Fibroblast of skin of left biceps (primary cell): Measurements from ENCODE around the gene SF3B6.
"Not testable (repeated sequence)": the region's sequence is repeated elsewhere in the genome, so short reads cannot be mapped to it uniquely, and the experiment has no call there.

Experiments
- DNase-seq, 2 experiments: peaks; one replicate each; pipeline ENCODE4 v3.0.0-alpha.2; 2013; ENCODE audit warnings: low read depth in 2 of 2

SF3B6 gene

DNA sequence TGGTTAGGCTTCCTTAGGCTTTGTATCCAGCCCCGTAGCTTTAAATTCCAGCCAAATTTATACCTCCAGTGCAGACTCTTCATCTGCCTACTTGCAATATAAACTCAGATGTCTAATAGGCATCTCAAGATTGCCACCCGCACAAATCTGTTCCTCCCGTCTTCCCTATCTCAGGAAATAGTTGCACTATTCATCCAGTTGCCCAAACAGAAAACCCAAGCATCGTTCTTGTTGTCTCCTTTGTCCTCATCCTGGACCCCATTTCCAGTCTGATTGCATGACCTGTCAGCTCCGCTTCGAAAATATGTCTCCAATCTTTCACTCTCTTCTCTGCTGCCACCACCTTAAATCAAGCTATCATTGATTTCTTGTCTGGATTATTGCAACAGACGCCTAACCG lies 24.3 kb downstream of the SF3B6 start:
- DNase-seq, result no peak

DNA sequence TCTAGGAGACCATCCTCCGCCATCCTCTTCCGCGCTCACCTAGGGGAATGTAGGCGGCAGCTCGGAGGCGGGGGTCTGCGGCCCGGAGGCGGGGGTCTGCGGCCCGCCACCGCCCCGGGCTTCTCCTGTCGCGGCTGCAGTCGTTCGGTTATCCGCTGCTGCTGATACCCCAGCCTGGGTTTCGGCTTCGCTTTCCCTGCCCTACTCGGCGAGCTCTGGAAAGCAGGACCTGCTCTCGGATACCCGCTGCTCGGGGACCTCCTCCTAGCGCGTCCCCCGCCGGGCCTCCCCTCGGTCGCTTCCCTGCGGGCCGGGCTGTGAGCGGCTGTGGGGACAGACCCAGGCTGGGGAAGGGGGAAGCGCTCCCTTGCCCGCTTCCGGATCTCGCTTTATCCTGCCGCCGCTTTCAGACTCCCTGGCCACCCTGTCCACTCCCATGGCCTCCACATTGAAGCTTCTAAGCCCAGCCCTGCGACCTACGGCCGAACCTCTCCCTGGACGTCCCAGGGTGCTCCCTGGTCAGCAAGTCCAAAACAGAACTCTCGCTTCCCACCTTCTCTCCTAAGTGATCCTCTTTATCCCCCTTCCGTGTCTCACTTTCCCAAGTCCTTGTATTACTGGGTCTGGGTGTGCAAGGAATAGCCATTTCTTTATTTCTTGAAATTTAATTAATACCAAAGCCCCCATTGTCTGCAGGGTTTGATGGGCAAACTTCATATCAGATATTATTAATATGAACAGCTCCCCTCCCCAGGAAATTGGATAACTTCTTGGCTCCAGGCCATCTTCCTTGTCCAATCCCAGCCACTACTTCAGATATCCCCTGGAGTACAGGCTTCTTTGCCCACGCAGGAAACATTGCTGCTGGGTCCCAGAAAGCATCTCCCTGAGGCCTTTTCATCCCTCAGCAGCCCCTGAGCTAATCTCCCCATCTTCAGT lies 25.8 kb downstream of the SF3B6 start:
- no peak for DNase-seq

DNA sequence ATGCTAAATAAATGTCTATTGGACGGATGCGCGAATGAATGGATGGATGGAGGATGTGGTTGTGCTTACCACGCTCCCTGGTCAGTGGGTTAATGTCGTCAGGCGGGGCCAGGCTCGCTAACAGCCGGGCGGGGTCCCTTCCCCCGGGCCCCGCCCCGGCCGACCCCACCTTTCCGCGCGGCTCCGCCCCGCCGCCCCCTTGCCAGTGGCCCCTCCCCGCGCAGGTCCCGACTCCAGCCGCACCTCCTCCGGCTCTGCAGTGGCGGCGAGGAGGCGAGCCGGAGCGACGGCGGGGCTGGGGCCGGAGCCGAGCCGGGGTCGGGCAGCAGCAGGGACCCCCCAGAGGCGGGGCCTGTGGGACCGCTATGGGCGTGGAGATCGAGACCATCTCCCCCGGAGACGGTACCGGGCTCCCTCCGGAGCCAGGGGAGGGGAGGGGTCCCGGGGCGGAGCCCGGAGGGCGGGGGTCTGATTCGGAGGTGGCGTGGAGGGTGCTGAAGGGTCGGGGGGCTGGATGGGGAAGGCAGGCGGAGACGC lies 26.6 kb downstream of the SF3B6 start, which contains the start of gene FKBP1B:
Gene FKBP1B (plus strand): TSS at position 257 of the 537 bp plus-strand sequence. CDS start 109 bp downstream, at position 366.
- DNase-seq, result no peak

DNA sequence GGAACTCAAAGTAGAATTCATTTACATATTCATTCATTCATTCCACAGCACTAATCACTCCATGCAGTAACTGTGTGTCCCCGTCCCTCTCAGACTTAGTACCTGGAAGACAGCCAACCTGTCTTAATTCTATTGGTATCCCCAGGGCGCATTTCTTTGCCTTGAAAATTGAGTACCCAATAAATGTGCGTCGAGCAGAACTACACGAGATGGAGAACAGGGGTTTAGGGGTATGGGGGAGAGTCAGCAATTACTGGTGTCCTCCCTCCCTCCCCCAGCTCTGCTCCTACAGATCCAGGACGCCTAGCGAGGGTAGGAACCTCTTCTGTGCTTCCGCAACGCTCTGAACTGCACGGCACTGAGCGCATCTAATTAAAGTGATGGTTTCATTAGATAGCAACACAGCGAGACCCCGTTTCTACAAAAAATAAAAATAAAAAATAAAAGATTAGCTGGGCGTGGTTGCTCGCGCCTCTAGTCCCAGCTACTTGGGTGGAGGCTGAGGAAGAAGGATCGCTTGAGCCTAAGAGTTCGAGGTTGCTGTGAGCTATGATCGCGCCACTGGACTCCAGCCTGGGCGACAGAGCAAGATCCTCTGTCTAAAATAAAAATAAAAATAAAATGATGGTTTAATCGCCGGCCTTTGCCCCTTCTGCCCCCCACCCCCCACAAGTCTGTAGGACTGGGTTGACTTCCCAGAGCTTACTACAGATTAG lies 27.2 kb downstream of the SF3B6 start:
- no peak for DNase-seq

DNA sequence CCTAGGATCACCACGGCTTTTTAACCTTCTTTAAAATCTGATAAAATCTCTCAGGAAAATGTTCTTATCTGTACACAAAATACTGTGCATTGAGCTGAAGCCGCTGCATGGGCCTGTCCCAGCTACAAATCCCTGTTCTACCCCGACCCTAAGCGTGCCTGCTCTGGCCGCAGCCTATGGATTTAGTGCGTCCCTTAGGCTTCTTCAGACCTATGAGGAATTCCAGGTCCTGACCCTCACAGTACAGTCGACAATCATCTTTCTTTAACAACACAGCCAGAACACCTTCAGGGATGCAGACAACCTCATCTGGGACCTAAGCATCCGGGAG lies 28.5 kb downstream of the SF3B6 start:
- DNase-seq, result no peak

DNA sequence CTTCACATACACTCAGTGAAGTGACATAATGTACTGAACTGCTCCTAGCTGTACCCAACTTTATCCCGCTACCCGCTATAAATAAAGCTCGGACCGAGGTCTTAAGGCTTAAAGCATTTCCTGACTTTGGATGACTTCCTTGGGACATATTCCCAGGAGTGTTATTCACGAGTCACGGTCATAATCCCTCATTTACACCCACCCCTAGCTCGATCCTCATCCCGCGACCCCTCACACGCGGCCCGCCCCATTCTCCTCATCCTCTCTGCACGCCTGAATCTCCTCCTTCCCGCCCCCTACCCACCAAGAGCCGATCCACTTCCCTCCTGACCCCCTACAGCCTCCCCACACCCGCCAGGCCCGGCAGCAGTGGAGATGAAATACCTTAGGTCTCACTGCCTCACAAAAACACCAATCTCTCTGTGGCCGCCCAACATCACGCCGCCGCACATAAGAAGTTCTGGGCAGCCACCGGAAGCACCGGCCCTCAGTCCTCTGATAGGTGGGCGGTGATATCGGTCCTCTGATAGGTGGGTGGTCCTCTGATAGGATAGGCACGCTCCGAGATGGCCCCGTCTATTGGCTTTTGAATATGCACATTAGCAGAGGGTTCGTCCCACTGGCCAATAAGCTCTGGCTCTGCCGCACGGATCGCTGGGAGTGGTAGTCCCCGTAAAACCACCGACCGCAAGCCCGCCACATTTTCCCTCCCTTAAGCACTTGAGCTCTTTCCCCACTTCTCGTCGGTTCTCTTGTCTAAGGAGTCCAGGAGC lies 29.0 kb downstream of the SF3B6 start, which contains the start of gene WDCP:
Gene WDCP (minus strand): TSS at position 462 of the 773 bp plus-strand sequence. CDS start 7,897 bp downstream, outside the sequence.
- DNase-seq, result peak; percentile 95

DNA sequence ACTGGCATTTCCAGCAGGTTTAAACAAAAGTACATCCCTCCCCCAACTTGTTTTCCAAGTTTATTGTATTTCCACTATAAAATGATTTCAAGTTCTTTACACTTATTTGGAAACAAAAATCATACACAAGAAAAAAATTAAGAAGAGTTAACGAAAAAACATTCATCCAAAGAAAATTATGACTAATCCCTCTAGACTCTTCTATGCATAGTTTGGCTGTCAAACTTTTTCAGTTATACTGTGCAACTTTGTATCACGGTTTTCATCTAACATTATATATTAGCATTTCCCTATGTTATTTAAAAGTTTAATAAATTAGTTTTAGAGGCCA lies 29.6 kb downstream of the SF3B6 start:
- DNase-seq, result no peak

DNA sequence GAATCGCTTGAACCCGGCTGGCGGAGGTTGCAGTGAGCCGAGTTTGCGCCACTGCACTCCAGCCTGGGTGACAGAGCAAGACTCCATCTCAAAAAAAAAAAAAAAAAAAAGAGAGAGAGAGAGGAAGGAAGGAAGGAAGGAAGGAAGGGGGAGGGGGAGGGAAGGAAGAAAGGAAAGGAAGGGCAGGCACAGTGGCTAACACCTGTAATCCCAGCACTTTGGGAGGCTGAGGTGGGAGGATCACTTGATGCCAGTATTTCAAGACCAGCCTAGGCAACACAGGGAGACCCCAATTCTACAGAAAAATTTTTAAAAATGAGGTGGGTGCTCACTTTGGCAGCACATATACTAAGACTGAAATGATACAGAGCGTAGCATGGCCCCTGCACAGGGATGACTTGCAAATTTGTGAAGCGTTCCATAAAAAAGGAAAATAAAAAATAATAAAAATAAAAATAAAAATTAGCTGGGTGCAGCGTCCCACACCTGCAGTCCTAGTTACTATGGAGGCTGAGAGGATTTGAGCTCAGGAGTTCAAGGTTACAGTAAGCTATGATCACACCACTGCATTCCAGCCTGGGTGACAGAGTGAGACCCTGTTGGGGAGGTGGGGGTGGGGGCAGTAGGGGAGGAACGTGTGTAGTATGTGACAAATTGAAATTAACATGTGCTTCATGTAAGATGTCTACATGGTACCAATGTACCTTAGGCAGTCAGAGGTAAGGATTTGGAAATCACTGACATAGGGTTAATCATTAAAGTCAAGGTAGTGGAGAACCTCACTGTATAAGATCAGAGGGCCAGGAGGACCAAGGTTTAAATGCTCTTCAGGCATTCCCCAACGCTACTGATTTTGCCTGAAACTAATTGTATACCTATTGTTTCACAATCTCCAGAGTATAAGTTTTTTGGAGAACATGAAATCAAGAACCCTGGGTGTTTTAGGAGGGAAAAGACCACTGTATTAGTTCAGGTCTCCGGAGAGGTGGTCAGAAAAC lies 30.3 kb downstream of the SF3B6 start:
- DNase-seq, result no peak

DNA sequence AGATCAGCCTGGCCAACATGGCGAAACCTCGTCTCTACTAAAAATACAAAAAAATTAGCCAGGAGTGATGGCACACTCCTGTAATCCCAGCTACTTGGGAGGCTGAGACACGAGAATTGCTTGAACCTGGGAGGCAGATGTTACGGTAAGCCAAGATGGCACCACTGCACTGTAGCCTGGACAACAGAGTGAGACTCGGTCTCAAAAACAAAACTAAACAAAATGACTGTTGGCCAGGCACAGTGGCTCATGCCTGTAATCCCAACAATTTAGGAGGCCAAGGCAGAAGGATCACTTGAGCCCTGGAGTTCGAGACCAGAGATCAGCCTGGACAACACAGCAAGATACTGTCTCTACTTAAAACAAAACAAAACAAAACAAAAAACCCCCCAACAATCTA lies 33.0 kb downstream of the SF3B6 start:
- DNase-seq, result not testable (repeated sequence)

DNA sequence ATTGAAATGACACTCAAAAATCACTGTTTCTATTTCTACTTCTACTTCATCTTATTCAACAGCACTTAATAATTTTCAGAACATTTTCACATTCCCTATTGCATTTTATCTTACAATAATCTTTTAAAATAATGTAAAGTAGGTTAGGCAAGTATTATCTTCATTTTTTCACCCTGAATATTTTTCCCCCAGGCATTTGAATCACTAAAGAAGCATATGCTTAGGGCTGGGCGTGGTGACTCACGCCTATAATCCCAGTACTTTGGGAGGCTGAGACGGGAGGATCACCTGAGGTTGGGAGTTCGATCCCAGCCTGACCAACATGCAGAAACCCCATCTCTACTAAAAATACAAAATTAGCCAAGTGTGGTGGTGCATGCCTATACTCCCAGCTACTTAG lies 35.6 kb downstream of the SF3B6 start:
- no peak for DNase-seq

DNA sequence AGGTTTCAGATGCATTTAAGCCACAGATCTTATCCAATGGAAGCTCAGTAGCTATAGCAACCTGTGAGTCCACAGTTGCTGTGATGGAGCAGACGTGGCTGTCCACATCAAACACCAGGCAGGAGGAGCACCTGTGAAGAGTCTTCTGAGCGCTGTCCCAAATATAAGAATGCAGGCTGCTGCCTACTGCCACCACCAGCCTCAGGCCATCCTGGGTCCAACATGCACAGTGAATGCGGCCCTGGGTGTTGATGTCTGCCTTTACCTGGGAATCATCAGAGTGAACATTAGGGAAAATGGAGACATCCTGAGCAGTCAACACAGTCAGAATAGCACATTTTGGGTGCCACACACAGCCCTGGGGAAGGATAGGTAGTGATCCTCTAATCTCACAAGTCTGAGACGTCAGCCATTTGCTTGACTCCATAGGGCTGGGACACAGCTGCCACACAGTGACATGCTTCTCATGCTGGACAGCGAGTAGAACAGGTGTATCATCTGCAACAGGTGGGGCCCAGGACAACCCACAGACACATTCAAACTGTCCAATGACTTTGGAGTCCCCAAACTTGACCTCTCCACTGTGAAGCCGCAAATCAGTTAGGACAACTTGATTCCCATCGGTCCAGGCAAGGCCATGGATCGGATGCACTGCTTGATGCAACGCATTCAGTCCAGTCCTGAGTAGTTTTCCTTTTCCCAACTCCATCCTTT lies 37.2 kb downstream of the SF3B6 start:
- no peak for DNase-seq

DNA sequence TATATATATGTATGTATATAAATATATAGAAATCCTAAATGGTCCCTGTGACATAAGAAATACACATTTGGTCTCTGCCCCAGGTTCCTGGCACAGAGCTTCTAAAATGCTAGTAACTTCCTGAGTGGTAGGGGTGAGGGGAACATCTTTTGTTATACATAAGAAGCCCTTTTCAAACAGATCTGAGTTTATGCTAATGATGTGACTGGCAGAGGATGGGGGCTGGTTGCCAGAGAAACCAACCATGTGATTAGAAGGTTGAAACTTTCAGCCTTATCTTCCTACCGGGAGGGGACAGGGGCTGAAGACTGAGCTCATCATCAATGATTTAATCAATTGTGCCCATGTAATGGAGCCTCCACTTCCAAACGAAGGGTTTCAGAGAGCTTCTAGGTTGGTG lies 49.9 kb downstream of the SF3B6 start:
- no peak for DNase-seq

DNA sequence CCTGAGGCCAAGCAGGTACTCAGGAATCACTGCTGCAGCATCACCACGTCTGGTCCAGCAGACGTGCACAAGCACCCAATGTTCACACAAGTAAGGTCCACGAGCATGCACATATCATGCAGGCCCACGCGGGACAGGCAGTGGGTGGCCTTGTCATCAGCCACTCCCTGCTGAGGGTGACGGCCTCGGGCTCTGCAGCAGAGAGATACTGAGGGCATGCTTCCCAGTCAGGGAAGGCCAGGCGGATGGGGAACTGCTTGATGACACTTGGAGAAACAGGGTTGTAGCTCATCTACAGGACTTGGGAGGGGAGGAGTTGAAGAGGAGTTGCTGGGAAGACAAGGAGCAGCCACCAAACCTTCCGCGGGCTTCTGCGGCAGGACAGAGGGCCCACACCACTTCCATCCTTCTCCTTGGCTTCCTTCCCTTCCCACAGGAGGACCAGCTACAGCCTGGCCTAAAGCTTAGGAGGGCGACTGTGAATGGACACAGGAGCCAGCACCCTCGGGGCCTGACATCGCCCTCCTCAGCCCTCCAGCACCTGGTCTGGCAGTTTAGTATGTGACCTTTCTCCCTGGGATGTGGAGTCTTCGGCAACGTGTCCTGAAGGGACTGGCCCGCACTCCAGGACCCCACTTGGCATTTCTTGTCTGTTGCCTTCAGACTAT lies 51.0 kb downstream of the SF3B6 start:
- no peak for DNase-seq

DNA sequence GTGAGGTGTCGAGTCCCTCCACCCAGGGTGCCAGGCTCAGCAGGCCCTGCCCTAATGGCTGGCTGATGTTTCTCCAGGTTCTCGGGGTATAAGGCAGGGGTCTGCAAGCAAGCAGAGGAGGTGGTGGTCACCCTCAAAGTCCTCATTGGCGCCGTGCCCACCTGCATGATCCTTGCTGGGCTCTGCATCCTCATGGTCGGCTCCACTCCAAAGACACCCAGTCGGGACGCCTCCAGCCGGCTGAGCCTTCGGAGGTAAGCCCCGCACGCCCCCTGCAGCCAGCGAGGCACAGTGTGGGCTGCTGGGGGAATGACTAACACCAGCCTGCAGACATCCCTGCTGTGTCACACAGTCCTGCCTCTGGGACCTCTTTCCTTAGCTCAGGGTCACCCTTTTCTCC lies 52.1 kb downstream of the SF3B6 start:
- no peak for DNase-seq

DNA sequence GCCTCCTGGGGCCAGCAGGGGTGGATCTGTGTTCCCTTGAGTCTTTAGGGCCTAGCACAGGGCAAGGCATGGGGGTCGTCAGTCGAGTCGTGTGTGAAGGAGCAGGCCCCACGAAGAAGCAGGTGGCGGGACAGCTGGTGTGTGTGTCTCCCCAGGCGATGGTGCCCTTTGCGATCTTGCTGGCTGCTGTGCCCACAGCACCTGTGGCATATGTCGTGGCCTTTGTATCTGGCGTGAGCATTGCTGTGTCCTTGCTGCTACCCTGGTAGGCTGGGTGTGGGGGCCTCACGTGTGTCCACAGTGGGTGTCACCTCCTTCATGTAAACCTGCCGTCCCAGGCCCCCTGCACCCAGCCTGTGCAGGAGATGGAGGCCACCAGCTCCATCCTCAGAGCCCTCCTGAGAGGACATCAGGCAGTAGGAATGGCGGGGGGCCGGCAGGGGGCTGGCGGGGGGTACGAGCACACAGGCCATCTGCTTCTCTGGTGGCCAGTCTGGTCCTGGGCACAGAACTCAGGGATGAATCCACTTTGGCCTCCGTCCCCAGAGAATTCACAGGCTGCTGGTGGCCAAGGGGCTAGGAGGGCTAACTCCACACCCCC lies 53.1 kb downstream of the SF3B6 start:
- DNase-seq, result no peak

DNA sequence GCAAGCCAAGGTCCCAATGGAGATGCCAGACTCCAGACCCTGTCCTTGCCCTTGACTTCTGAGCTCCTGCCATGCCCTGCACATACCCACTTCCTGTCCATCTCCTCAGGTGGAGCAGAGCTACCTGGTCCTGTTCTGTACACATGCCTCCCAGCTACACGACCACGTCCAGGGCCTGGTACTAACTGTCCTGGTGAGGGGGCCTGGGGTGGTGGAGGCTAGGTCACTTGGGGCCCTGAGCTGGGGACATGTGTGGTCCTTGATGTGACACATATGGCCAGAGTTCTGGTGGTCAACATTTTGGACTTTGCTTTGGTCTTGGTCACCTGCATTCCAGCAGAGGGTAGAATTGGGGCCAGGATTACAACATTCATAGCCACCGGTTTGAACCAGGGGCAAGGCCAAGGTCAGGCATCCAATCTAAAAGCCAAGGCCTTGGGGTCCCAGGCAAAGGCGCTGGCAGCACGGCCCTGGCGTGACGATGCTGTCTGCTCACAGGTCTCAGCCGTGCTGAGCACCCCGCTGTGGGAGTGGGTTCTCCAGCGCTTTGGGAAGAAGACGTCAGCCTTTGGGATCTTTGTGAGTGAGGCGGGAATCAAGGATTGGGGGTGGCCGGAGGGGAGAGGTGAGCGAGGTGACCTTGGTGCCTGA lies 53.7 kb downstream of the SF3B6 start:
- DNase-seq, result no peak

DNA sequence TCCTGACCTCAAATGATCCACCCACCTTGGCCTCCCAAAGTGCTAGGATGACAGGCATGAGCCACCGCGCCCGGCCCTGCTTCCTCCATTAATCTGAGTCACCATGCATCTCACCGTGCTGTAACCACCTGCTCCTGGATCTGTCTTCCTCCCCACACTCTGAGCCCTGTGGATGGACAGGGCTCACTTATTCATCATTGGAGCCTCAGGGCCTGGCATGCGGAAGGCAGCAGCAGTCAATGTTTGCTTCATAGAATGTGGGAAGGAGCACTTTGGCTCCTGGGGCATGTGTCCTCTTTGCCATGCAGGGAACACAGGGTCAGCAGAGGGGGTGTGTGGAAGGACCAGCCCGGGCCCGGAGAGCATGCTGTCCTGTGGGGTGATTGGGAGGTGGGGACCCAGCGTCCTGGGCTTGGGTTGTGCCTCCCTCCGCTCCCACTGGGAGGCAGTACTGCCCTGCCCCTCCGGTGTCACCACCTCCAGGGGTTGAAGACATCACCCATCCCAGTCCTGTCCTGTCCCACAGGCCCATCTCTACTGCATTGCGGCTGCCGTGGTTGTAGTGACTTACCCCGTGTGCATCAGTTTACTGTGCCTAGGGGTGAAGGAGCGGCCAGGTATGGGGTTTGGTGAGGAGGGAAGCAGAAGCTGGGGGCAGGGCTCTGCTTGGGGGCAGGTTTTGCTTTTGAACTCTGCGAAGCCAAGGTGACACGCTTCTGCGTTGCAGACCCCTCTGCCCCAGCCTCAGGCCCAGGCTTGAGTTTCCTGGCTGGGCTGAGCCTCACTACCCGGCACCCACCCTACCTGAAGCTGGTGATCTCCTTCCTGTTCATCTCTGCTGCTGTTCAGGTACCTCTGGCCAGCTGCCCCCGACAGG lies 54.8 kb downstream of the SF3B6 start:
- DNase-seq, result no peak

DNA sequence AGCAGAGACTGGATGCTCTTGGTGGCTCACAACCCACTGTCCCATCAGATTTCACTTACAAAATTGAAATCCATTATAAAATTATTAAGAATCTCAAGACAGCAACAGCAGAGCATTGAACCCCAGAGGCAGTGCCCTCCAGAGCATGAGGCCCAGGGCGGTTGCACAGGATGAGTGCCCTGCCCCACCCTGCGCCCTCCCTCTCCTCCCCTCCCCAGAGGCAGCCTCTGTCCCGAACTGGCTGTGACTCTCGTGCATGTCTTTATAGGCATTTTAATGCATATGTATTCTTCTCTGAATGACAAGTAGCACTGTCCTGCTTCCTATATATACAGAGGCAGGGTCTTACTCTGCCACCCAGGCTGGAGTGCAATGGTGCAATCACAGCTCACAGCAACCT lies 55.9 kb downstream of the SF3B6 start:
- DNase-seq, result no peak
